ENCODE results near the gene GFM1.

GFM1 gene

GRCh38 chr3:158723991-158724390 lies 79.7 kb downstream of the GFM1 start:
- no peak for DNase-seq
- H3K79me1 ChIP-seq (replicated peaks; ENCODE audit: low read length, poor library complexity, severe bottlenecking), result peaks cover 18% of the 10 kb centered on the region
- no peak overlapping the region for H3K23ac ChIP-seq (ENCODE audit: low read length in 2 of 2)
- H3K4me1 ChIP-seq (ENCODE audit: control insufficient read depth, insufficient read depth, low read depth, low read length), result peaks cover 16% of the 10 kb centered on the region
- no peak overlapping the region for H2AFZ ChIP-seq (ENCODE audit: low read depth, low read length)
- H4K8ac ChIP-seq (ENCODE audit: low read length), result no peak overlapping the region
- H3K4me2 ChIP-seq (ENCODE audit: low read length, poor library complexity, severe bottlenecking), result no peak overlapping the region
- H3K9ac ChIP-seq (ENCODE audit: low read length), result no peak overlapping the region
- H3K4me3 ChIP-seq (ENCODE audit: insufficient read depth in 1 of 2, low read depth in 1 of 2, low read length in 2 of 2), result no peak overlapping the region
- no peaks in the 10 kb centered on the region for H3K27me3 ChIP-seq (ENCODE audit: control insufficient read depth in 1 of 2, insufficient read depth in 1 of 2, low read length in 2 of 2)
- no peak overlapping the region for H2BK15ac ChIP-seq (ENCODE audit: low read depth, poor library complexity, severe bottlenecking)
- peak overlapping the region in 1 of 2 experiments; percentile 3 for H3K4ac ChIP-seq (ENCODE audit: low read depth in 1 of 2, low read length in 2 of 2)
- peak overlapping the region in 1 of 2 experiments; percentile 25 for H2BK12ac ChIP-seq (ENCODE audit: low read length in 2 of 2)
- H4K91ac ChIP-seq (ENCODE audit: low read length), result no peak overlapping the region
- H3K36me3 ChIP-seq (ENCODE audit: control insufficient read depth in 1 of 2, insufficient read depth in 2 of 2, low read depth in 1 of 2, low read length in 2 of 2), result peaks cover 0 to 3% of the 10 kb centered on the region in 2 experiments
- no peak overlapping the region for H2BK120ac ChIP-seq (ENCODE audit: low read depth, low read length)
- 97% methylated on average over 7 of the region's 7 CpGs for WGBS
- H3K14ac ChIP-seq (ENCODE audit: low read length in 2 of 2), result no peak overlapping the region
- no peaks in the 10 kb centered on the region for H3K9me3 ChIP-seq (ENCODE audit: control insufficient read depth, low read length)
- H3K18ac ChIP-seq (ENCODE audit: low read depth in 1 of 2, low read length in 2 of 2), result peak overlapping the region in 1 of 2 experiments; percentile 5
- H2AK5ac ChIP-seq (ENCODE audit: low read length, severe bottlenecking), result no peak overlapping the region
- no peak overlapping the region for H2BK5ac ChIP-seq (ENCODE audit: low read depth, low read length, poor library complexity, severe bottlenecking)
- H3K27ac ChIP-seq (ENCODE audit: low read length, poor library complexity, severe bottlenecking), result no peak overlapping the region

- Histone ChIP-seq H3K27ac (ENCODE audit: low read length, poor library complexity, severe bottlenecking) (peak overlapping the region; percentile 68), H3K9me3 (ENCODE audit: control insufficient read depth, low read length) (no peaks in the 10 kb centered on the region), H3K18ac (ENCODE audit: low read depth in 1 of 2, low read length in 2 of 2) (peak overlapping the region in 1 of 2 experiments; percentile 68), H3K4ac (ENCODE audit: low read depth in 1 of 2, low read length in 2 of 2) (peak overlapping the region in 1 of 2 experiments; percentile 21), H3K4me2 (ENCODE audit: low read length, poor library complexity, severe bottlenecking) (no peak overlapping the region), H3K36me3 (ENCODE audit: control insufficient read depth in 1 of 2, insufficient read depth in 2 of 2, low read depth in 1 of 2, low read length in 2 of 2) (peaks cover 0 to 3% of the 10 kb centered on the region in 2 experiments), H2BK5ac (ENCODE audit: low read depth, low read length, poor library complexity, severe bottlenecking) (no peak overlapping the region), H2BK12ac (ENCODE audit: low read length in 2 of 2) (peak overlapping the region in 1 of 2 experiments; percentile 56), H3K4me1 (ENCODE audit: control insufficient read depth, insufficient read depth, low read depth, low read length) (peaks cover 16% of the 10 kb centered on the region), H4K91ac (ENCODE audit: low read length) (no peak overlapping the region), H2AK5ac (ENCODE audit: low read length, severe bottlenecking) (no peak overlapping the region), H3K79me1 (replicated peaks; ENCODE audit: low read length, poor library complexity, severe bottlenecking) (peaks cover 18% of the 10 kb centered on the region), H2BK120ac (ENCODE audit: low read depth, low read length) (no peak overlapping the region), H4K8ac (ENCODE audit: low read length) (no peak overlapping the region), H3K27me3 (ENCODE audit: control insufficient read depth in 1 of 2, insufficient read depth in 1 of 2, low read length in 2 of 2) (no peaks in the 10 kb centered on the region), H2AFZ (ENCODE audit: low read depth, low read length) (no peak overlapping the region), H3K14ac (ENCODE audit: low read length in 2 of 2) (no peak overlapping the region), H3K4me3 (ENCODE audit: insufficient read depth in 1 of 2, low read depth in 1 of 2, low read length in 2 of 2) (no peak overlapping the region), H3K23ac (ENCODE audit: low read length in 2 of 2) (no peak overlapping the region), H3K9ac (ENCODE audit: low read length) (peak overlapping the region; percentile 70), H2BK15ac (ENCODE audit: low read depth, poor library complexity, severe bottlenecking) (no peak overlapping the region)
- peak; percentile 99 for DNase-seq
- WGBS, result 34% methylated on average over 8 of the region's 9 CpGs
Measured at GRCh38 chr3:158725348-158726011, 81.2 kb downstream of the GFM1 start.

- H3K4ac ChIP-seq (ENCODE audit: low read depth in 1 of 2, low read length in 2 of 2), result peak overlapping the region in 1 of 2 experiments; percentile 37
- no peak overlapping the region for H2BK120ac ChIP-seq (ENCODE audit: low read depth, low read length)
- 31% methylated on average over 9 of the region's 10 CpGs for WGBS
- peak overlapping the region; percentile 70 for H3K9ac ChIP-seq (ENCODE audit: low read length)
- no peak overlapping the region for H2BK15ac ChIP-seq (ENCODE audit: low read depth, poor library complexity, severe bottlenecking)
- no peak overlapping the region for H3K4me2 ChIP-seq (ENCODE audit: low read length, poor library complexity, severe bottlenecking)
- H3K18ac ChIP-seq (ENCODE audit: low read depth in 1 of 2, low read length in 2 of 2), result peak overlapping the region; percentile 37 to 78
- peaks cover 0 to 3% of the 10 kb centered on the region in 2 experiments for H3K36me3 ChIP-seq (ENCODE audit: control insufficient read depth in 1 of 2, insufficient read depth in 2 of 2, low read depth in 1 of 2, low read length in 2 of 2)
- no peak overlapping the region for H3K27ac ChIP-seq (ENCODE audit: low read length, poor library complexity, severe bottlenecking)
- H2BK5ac ChIP-seq (ENCODE audit: low read depth, low read length, poor library complexity, severe bottlenecking), result no peak overlapping the region
- peak; percentile 77 for DNase-seq
- no peak overlapping the region for H3K4me3 ChIP-seq (ENCODE audit: insufficient read depth in 1 of 2, low read depth in 1 of 2, low read length in 2 of 2)
- peak overlapping the region; percentile 94 for H2AK5ac ChIP-seq (ENCODE audit: low read length, severe bottlenecking)
- no peak overlapping the region for H2AFZ ChIP-seq (ENCODE audit: low read depth, low read length)
- H4K91ac ChIP-seq (ENCODE audit: low read length), result no peak overlapping the region
- no peak overlapping the region for H3K23ac ChIP-seq (ENCODE audit: low read length in 2 of 2)
- no peaks in the 10 kb centered on the region for H3K9me3 ChIP-seq (ENCODE audit: control insufficient read depth, low read length)
- H3K14ac ChIP-seq (ENCODE audit: low read length in 2 of 2), result no peak overlapping the region
- H3K79me1 ChIP-seq (replicated peaks; ENCODE audit: low read length, poor library complexity, severe bottlenecking), result peaks cover 13% of the 10 kb centered on the region
- H3K27me3 ChIP-seq (ENCODE audit: control insufficient read depth in 1 of 2, insufficient read depth in 1 of 2, low read length in 2 of 2), result peaks cover 0 to 3% of the 10 kb centered on the region in 2 experiments
- no peak overlapping the region for H4K8ac ChIP-seq (ENCODE audit: low read length)
- H2BK12ac ChIP-seq (ENCODE audit: low read length in 2 of 2), result peak overlapping the region in 1 of 2 experiments; percentile 63
- H3K4me1 ChIP-seq (ENCODE audit: control insufficient read depth, insufficient read depth, low read depth, low read length), result peaks cover 22% of the 10 kb centered on the region
Measured at GRCh38 chr3:158727206-158728060, 83.1 kb downstream of the GFM1 start.

- no peak overlapping the region for H2BK12ac ChIP-seq (ENCODE audit: low read length in 2 of 2)
- no peak overlapping the region for H2BK120ac ChIP-seq (ENCODE audit: low read depth, low read length)
Measured at GRCh38 chr3:158728061-158728377, 83.7 kb downstream of the GFM1 start.

More at GRCh38 chr3:158728061-158728377, 83.7 kb downstream of the GFM1 start:
- H3K27ac ChIP-seq (ENCODE audit: low read length, poor library complexity, severe bottlenecking), result no peak overlapping the region
- peaks cover 13% of the 10 kb centered on the region for H3K79me1 ChIP-seq (replicated peaks; ENCODE audit: low read length, poor library complexity, severe bottlenecking)
- H3K23ac ChIP-seq (ENCODE audit: low read length in 2 of 2), result no peak overlapping the region
- no peak overlapping the region for H3K14ac ChIP-seq (ENCODE audit: low read length in 2 of 2)
- H2AFZ ChIP-seq (ENCODE audit: low read depth, low read length), result no peak overlapping the region
- H3K4me1 ChIP-seq (ENCODE audit: control insufficient read depth, insufficient read depth, low read depth, low read length), result peaks cover 25% of the 10 kb centered on the region
- no peak for DNase-seq
- peaks cover 0 to 3% of the 10 kb centered on the region in 2 experiments for H3K27me3 ChIP-seq (ENCODE audit: control insufficient read depth in 1 of 2, insufficient read depth in 1 of 2, low read length in 2 of 2)
- H3K36me3 ChIP-seq (ENCODE audit: control insufficient read depth in 1 of 2, insufficient read depth in 2 of 2, low read depth in 1 of 2, low read length in 2 of 2), result peaks cover 0 to 3% of the 10 kb centered on the region in 2 experiments
- H4K91ac ChIP-seq (ENCODE audit: low read length), result no peak overlapping the region
- no peak overlapping the region for H3K4ac ChIP-seq (ENCODE audit: low read depth in 1 of 2, low read length in 2 of 2)
- peak overlapping the region; percentile 70 for H3K9ac ChIP-seq (ENCODE audit: low read length)
- H3K9me3 ChIP-seq (ENCODE audit: control insufficient read depth, low read length), result no peaks in the 10 kb centered on the region
- no peak overlapping the region for H4K8ac ChIP-seq (ENCODE audit: low read length)
- H2AK5ac ChIP-seq (ENCODE audit: low read length, severe bottlenecking), result no peak overlapping the region
- no peak overlapping the region for H2BK5ac ChIP-seq (ENCODE audit: low read depth, low read length, poor library complexity, severe bottlenecking)
- H3K4me2 ChIP-seq (ENCODE audit: low read length, poor library complexity, severe bottlenecking), result no peak overlapping the region
- H3K18ac ChIP-seq (ENCODE audit: low read depth in 1 of 2, low read length in 2 of 2), result no peak overlapping the region
- no peak overlapping the region for H3K4me3 ChIP-seq (ENCODE audit: insufficient read depth in 1 of 2, low read depth in 1 of 2, low read length in 2 of 2)
- 86% methylated on average over 4 of the region's 4 CpGs for WGBS
- H2BK15ac ChIP-seq (ENCODE audit: low read depth, poor library complexity, severe bottlenecking), result no peak overlapping the region

All from mesenchymal stem cell (in vitro differentiated cells and primary cell).